GM15510 (cell line): ENCODE measurements around the gene LRMDA.

Source experiments
- POLR2A ChIP-seq: IDR thresholded peaks from 3 replicates; pipeline ENCODE4 v1.6.1; 2011; ENCODE audit warnings: borderline replicate concordance; ENCODE audit not compliant: insufficient read length; ENCODE audit errors: extremely low read depth

LRMDA gene

GRCh38 chr10:76504823-76505222, 1073.4 kb downstream of the LRMDA start:
- no peak for TF ChIP-seq POLR2A

GRCh38 chr10:76509446-76509845, 1078.0 kb downstream of the LRMDA start:
- no peak for TF ChIP-seq POLR2A

DNA sequence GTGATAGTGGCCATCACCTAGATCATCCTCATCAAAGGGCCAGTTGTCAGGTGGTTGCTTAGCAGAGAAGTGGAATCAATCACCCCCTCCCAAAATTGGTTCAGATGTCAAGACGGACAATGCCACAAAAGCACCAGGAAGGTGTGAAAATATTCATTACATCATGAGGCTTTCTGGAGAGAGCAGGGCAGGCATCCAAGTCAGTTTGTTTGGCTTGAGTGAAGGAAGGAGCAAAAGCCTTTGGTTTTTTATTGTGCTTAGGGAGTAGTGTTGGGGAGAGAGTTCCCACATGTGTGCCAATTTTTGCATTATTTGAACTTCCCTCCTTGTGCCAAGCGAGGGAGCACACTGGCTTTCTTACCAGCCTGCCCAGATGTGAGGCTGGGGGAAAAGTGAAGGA, 1082.9 kb downstream of the LRMDA start:
- TF ChIP-seq POLR2A = no peak

GRCh38 chr10:76514869-76515268, 1083.4 kb downstream of the LRMDA start:
- no peak for TF ChIP-seq POLR2A

- TF ChIP-seq POLR2A = no peak
Measured at GRCh38 chr10:76522547-76522946, 1091.1 kb downstream of the LRMDA start.

DNA sequence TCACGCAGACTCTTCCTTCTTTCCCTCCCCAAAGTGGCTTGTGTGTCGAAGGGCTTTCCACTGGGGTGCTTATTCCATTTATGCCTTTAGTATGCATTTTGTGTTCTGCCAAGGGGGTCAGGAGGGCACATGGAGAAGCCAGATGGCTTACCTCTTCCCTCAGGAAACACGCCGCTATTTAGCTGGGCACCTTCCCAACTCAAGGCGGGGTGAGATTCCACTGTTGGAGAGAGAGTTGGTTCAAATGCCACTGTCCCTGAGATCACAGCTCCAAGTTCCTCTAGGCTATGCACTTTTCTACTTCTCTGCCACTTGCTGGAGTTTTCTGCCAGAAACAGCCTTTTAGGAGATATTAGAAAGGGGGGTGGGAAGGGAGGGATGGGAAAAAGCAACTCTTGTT, 1091.8 kb downstream of the LRMDA start:
- no peak for TF ChIP-seq POLR2A

DNA sequence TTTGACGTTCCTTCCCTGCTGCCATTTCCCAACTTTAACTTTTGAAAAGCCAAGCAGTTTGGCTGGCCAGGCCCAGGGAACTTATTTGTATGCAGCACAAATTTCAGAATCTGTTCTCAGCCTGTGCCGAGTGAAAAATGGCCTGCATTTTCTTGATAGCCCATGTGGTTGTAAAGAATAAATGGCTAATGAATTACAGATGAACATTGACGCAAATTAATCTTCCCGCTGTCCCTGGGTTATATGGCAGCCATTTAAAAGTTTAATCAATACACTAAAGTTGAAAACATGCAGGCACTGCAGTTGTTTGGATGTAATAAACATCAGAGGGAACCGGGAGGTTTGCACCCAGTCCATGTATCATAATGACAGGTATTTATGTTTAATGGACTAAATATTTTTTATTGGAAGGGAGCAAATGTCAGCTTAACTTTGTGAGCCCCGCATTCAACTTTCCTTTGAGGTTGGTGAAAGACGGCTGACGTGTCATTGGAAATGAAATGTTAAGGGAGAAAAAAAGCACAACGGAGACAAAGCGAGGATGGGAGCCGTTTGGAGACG, 1092.4 kb downstream of the LRMDA start:
- no peak for TF ChIP-seq POLR2A

GRCh38 chr10:76540331-76540730, 1108.9 kb downstream of the LRMDA start:
- no peak for TF ChIP-seq POLR2A

GRCh38 chr10:76540786-76541185, 1109.4 kb downstream of the LRMDA start:
- no peak for TF ChIP-seq POLR2A

GRCh38 chr10:76541852-76542251, 1110.4 kb downstream of the LRMDA start:
- no peak for TF ChIP-seq POLR2A

DNA sequence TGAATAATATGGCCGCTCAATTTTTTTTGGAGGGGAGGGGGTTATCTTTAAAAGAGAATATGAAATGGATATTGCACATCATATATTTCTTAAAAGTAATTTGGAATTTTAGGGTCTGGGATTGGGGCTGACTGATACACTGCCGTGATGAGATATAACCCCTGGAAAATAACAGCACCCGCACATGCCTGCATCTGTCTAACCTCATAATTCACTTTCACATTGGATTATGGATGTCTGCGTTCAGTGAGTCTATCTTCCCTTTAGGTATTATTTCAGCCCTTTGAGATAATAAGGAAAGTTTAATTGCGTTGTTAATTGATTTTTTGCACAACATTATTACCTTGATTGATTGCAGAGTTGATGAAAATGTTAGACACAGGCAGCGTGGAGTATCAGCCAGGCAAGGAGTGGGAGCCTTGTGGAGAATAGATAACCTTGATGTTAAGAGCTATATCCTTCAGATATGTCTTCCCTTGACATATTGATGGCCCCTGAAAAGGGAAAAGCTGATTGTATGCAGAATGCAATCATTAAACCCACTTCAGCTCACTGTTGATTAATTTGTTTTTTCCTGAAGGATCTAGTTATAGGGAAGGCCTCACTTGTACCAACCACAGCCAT, 1111.0 kb downstream of the LRMDA start:
- no peak for TF ChIP-seq POLR2A

- TF ChIP-seq POLR2A = no peak
Measured at GRCh38 chr10:76543655-76544054, 1112.2 kb downstream of the LRMDA start.

GRCh38 chr10:76544789-76545188, 1113.4 kb downstream of the LRMDA start:
- no peak for TF ChIP-seq POLR2A

GRCh38 chr10:76546411-76546810, 1115.0 kb downstream of the LRMDA start:
- no peak for TF ChIP-seq POLR2A

GRCh38 chr10:76547352-76547972, 1116.0 kb downstream of the LRMDA start:
- TF ChIP-seq POLR2A = no peak

DNA sequence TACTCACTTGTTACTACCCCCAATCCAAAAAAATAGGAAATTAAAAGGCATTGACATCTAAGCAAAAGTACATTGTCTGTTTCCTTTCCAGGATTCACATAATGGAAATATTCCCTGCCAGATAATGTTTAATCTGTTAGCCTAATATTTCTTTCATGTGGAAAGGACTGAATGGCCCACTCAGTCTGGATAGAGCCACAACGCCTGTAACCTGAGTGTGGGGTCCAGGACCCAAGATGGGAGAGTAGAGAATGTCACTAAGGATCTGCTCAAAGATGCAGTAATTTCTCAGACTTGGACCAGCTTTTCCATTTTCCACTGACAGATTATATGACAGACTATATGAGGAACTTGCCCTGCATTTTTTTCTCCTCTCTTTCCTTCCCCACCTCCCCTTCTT, 1117.3 kb downstream of the LRMDA start:
- TF ChIP-seq POLR2A = no peak
